22Rv1 (cell line): ENCODE measurements around the gene TGIF2.

Experiments
- H3K27ac ChIP-seq: fragments of 450-650 bp; 2 replicates; pipeline ENCODE4 v1.5.1; 2017
- CTCF ChIP-seq: fragments of 450-650 bp; IDR thresholded peaks from 2 replicates; pipeline ENCODE4 v1.5.1; 2017; ENCODE audit warnings: mild to moderate bottlenecking
- ZFX ChIP-seq: fragments of 450-650 bp; IDR thresholded peaks from 2 replicates; pipeline ENCODE4 v1.6.1; 2017; ENCODE audit warnings: antibody characterized with exemption, borderline replicate concordance

Gene TGIF2

GRCh38 chr20:36599912-36600345 lies 26.5 kb downstream of the TGIF2 start:
- no peak for TF ChIP-seq CTCF
- TF ChIP-seq ZFX: no peak
- no peak overlapping the region for H3K27ac ChIP-seq

GRCh38 chr20:36601540-36601939 lies 28.1 kb downstream of the TGIF2 start:
- TF ChIP-seq ZFX (no peak), CTCF (no peak)
- H3K27ac ChIP-seq: no peak overlapping the region

DNA sequence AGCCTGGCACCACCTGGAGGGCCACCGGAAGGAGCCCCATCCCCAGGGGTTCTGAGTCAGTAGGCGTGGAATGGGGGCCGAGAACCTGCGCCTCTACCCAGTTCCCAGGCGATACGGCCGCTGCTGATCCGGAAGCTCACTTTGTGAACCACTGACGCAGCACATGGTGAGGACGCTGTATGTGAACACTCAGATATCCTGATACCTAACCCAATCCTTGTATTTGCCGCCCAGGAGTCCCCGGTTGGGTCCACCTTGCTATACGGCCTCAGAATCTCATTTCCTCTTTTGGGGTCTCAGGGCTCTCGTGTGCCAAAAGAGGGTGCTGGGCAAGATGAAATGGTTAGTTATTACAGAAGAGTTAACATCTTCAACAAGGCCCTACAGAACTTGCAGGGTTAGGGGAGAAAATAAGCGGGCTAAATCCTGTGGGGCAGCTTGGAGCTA lies 31.6 kb downstream of the TGIF2 start:
- peak overlapping the region; percentile 75 for H3K27ac ChIP-seq
- TF ChIP-seq CTCF (no peak), ZFX (no peak)

GRCh38 chr20:36605399-36606157 lies 32.2 kb downstream of the TGIF2 start, which contains the start of gene RAB5IF:
RAB5IF (plus strand) TSS chr20:36605779; CDS start chr20:36605952, 173 bp downstream.
- TF ChIP-seq CTCF: peak; percentile 96
- TF ChIP-seq ZFX: no peak
- peak within 1 kb of the TSS; percentile 75 for H3K27ac ChIP-seq

GRCh38 chr20:36606158-36607066 lies 33.0 kb downstream of the TGIF2 start:
- TF ChIP-seq ZFX (no peak), CTCF (no peak)
- H3K27ac ChIP-seq: peak overlapping the region; percentile 75

DNA sequence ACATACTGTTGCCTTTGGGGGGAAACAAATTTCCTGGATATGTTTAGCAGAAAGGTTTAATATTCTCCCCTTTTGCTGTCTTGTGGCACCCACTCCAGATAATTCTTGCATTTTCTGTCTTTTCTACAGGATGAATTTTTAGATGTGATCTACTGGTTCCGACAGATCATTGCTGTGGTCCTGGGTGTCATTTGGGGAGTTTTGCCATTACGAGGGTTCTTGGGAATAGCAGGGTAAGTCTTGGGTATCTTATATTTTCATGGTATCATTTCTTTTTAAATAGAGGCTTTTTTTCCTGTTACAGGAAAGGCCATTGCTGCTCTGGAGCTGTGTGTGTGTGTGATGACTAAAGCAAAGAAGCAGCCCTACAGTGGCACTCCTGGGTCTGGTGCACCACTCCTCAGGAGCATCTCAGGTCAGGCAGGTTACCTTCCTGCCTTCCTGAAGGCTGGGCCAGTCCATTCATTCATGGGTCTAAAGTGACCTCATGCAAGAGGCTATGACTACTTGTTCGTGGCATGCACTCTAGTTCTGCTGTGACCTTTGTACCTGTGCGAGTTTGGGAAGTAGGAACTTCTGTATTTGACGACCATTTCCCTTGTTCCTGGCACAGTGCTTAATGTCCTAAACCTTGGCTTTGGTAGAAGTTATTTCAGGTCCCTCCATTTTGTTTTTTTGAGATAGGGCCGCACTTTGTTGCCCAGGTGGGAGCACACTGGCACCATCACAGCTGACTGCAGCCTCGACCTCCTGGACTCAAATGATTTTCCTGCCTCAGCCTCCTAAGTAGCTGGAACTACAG lies 34.4 kb downstream of the TGIF2 start:
- peak overlapping the region; percentile 75 for H3K27ac ChIP-seq
- TF ChIP-seq ZFX (no peak), CTCF (no peak)

GRCh38 chr20:36608388-36608728 lies 35.0 kb downstream of the TGIF2 start:
- H3K27ac ChIP-seq: peak overlapping the region; percentile 75; the same call in 1 of the 2 replicates
